C4-2B (cell line): Measurements from ENCODE around the gene EFCAB13.
"Not testable (repeated sequence)": the region's sequence is repeated elsewhere in the genome, so short reads cannot be mapped to it uniquely, and the experiment has no call there.

Experiments
- H3K27ac ChIP-seq: fragments of 450-650 bp; 2 replicates; pipeline ENCODE4 v1.5.1; 2017
- ZFX ChIP-seq: fragments of 450-650 bp; IDR thresholded peaks from 2 replicates; pipeline ENCODE4 v1.6.1; 2017
- TF ChIP-seq, protein P1 (sequence below): fragments of 450-650 bp; conservative IDR thresholded peaks from 2 replicates; pipeline ENCODE4 v1.5.1; 2017; ENCODE audit warnings: mild to moderate bottlenecking

EFCAB13 gene

DNA sequence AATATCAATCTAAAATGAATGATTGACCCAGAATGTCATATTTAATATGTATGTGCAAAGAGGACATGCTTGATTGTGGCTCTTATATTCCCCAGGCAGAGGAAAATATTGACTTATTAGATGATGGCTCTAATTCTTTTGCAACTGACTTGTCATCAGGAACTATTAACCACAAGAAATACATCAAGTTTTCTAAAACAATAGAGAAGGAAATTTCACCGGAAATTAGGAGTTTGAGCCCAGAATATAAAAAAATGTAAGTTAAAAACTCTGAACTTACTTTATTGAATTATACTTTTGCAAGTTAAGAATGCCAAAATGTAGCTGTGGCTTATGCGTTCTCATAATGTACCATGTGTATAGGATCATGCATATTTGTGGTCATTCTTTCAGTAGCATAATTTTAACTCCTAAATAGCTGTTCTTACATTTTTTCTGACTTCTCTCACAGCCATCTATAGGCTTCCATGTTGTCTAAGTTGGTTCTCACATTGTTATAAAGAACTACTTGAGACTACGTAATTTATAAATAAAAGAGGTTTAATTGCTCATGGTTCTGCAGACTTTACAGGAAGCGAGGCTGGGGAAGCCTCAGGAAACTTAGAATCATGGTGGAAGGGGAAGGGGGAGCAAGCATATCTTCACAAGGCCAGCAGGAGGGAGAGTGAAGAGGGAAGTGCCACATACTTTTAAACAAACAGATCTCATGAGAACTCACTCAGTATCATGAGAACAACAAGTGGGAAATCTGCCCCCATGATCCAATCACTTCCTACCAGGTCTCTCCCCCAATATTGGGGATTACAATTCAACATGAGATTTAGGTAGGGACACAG, 11.6 kb downstream of the EFCAB13 start:
- no peak overlapping the region for H3K27ac ChIP-seq
- no peak for TF ChIP-seq ZFX
- TF ChIP-seq, protein P1, sequence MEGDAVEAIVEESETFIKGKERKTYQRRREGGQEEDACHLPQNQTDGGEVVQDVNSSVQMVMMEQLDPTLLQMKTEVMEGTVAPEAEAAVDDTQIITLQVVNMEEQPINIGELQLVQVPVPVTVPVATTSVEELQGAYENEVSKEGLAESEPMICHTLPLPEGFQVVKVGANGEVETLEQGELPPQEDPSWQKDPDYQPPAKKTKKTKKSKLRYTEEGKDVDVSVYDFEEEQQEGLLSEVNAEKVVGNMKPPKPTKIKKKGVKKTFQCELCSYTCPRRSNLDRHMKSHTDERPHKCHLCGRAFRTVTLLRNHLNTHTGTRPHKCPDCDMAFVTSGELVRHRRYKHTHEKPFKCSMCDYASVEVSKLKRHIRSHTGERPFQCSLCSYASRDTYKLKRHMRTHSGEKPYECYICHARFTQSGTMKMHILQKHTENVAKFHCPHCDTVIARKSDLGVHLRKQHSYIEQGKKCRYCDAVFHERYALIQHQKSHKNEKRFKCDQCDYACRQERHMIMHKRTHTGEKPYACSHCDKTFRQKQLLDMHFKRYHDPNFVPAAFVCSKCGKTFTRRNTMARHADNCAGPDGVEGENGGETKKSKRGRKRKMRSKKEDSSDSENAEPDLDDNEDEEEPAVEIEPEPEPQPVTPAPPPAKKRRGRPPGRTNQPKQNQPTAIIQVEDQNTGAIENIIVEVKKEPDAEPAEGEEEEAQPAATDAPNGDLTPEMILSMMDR, result no peak

- no peak overlapping the region for H3K27ac ChIP-seq
- no peak for TF ChIP-seq ZFX
- TF ChIP-seq, protein P1, result no peak
Measured at GRCh38 chr17:47338026-47338425, 14.3 kb downstream of the EFCAB13 start.

DNA sequence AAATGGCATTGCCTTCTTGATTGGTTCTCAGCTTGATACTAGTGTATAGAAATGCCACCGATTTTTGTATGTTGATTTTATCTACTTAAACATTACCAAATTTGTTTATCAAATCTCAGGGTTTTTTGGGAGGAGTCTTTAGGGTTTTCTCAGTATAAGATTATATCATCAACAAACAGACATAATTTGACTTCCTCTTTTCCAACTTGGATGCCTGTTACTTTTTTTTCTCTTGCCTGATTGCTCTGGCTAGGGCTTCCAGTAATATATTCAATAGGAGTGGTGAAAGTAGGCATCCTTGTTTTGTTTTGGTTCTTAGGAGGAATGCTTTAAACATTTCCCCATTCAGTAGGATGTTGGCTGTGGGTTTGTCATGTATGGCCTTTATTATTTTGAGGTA, 29.1 kb downstream of the EFCAB13 start:
- no peak for TF ChIP-seq ZFX
- TF ChIP-seq, protein P1, result no peak
- no peak overlapping the region for H3K27ac ChIP-seq

DNA sequence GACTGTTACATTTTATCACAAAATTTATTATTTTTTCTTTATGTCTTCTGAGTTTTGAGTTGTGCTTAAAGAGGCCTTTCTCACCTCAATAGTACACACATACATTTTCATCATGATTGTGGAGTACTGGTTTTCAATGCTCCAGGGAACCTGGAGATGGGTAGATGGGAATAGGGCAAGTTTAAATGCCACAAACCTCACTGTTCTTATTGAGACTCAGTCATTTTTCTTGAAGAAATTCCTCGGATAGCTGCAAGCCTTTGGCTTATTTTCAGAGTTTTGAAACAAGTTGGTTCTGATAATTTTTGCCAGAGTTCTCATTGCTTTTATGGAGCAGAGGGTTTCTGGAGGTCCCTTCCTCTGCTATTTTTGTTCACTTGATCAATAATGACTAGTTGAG, 34.9 kb downstream of the EFCAB13 start:
- TF ChIP-seq ZFX, result no peak
- TF ChIP-seq, protein P1, result no peak

DNA sequence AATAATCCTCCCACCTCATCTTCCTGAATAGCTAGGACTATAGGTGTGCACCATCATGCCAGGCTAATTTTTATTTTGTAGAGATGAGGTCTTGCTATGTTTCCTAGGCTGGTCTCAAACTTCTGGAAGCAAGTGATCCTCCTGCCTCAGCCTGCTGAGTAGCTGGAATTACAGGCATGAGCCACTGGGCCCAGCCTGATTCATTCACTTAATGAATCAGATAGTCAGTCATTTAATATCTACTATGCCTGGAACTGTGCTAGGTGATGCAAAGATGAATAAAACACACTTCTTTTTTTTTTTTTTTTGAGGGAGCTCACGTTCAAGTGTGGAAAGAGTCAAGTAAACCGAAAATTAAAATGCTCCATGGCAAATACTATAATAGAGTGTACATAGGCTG, 39.4 kb downstream of the EFCAB13 start:
- no peak for TF ChIP-seq ZFX
- TF ChIP-seq, protein P1, result no peak
- no peak overlapping the region for H3K27ac ChIP-seq

More for the DNA sequence above, 34.9 kb downstream of the EFCAB13 start:
- no peak overlapping the region for H3K27ac ChIP-seq

DNA sequence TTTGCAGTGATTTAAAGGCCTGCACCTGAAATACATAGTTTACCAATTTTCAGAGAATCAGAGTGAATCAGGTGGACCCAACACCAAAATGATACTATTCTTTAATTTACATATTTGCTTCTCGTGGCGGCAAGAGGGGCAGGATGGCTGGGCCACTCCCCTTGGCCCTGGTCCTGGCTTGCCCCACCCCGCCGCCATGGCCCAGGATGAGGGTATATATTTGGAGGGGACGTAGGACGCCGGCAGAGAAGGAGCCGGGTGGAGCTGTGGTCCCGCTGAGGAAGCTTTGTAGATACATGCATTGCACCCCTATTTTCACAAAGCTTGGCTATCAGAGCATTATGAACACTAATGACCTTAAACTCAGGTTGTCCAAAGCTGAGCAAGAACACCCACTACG, 43.5 kb downstream of the EFCAB13 start:
- no peak overlapping the region for H3K27ac ChIP-seq
- TF ChIP-seq ZFX, result no peak
- TF ChIP-seq, protein P1, result no peak

DNA sequence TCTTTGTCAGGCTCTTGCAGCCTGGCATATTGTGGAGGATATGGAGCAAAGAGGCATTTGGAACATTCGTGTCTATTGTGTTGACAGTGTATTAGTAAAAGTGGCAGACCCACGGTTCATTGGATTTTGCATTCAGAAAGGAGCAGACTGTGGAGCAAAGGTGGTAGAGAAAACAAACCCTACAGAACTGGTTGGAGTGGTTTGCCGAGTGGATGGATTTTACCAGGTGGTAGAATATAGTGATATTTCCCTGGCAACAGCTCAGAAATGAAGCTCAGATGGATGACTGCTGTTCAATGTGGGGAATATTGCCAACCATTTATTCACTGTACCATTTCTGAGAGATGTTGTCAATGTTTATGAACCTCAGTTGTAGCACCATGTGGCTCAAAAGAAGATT, 44.5 kb downstream of the EFCAB13 start:
- TF ChIP-seq, protein P1, result no peak
- no peak for TF ChIP-seq ZFX
- no peak overlapping the region for H3K27ac ChIP-seq

DNA sequence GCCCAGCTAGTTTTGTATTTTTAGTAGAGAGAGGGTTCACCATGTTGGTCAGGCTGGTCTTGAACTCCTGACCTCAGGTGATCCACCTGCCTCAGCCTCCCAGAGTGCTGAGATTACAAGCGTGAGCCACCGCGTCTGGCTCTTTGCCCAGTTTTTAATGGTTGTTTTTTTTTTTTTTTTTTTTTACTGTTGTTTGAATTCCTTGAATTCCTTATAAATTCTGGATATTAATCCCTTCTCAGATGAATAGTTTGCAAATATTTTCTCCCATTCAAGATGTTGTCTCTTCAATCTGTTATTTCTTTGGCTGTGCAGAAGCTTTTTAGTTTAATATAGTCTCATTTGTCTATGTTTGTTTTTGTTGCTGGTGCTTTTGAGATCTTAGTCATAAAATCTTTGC, 47.1 kb downstream of the EFCAB13 start:
- H3K27ac ChIP-seq, result not testable (repeated sequence)
